HepG2 (cell line): ENCODE results near the gene STX1B. TPM values are rescaled to one million over a fixed set of nuclear protein-coding genes. Genes with fewer than 3 reads are reported as not detected.

Experiments used
- BRCA1 ChIP-seq: sonication (generic); formaldehyde crosslinking; IDR thresholded peaks from 2 replicates; pipeline ENCODE4 v1.4.0; 2020; ENCODE audit warnings: missing genetic modification reagents
- CEBPB ChIP-seq: IDR thresholded peaks from 2 replicates; pipeline ENCODE4 v1.6.1; 2011; ENCODE audit warnings: low read depth, low read length, improper control_type of control experiment, borderline replicate concordance
- CEBPZ ChIP-seq: IDR thresholded peaks from 2 replicates; pipeline ENCODE4 v1.6.1; 2012; ENCODE audit warnings: low read length, improper control_type of control experiment
- CREBL2 ChIP-seq: sonication (generic); formaldehyde crosslinking; IDR thresholded peaks from 2 replicates; pipeline ENCODE4 v1.8.1; 2023; ENCODE audit warnings: missing genetic modification reagents, mild to moderate bottlenecking, borderline replicate concordance
- ERF ChIP-seq: IDR thresholded peaks from 2 replicates; pipeline ENCODE4 v1.6.1; 2018; ENCODE audit warnings: missing biosample characterization, missing genetic modification reagents
- ETV6 ChIP-seq: sonication (generic); formaldehyde crosslinking; conservative IDR thresholded peaks from 2 replicates; pipeline ENCODE4 v1.4.0; 2020; ENCODE audit warnings: missing genetic modification reagents
- FOXA1 ChIP-seq, 2 experiments: fragments of 450-650 bp in 1 of 2; sonication (generic) in 1 of 2; formaldehyde crosslinking in 1 of 2; IDR thresholded peaks; 2 replicates each; pipeline versions ENCODE4 v1.4.0 to v1.6.1; 2016 to 2020; ENCODE audit warnings: missing genetic modification reagents in 1 of 2
- HNRNPUL1 ChIP-seq: fragments of 200-400 bp; formaldehyde crosslinking; IDR thresholded peaks from 2 replicates; pipeline ENCODE4 v1.6.1; 2017; ENCODE audit warnings: low read depth, mild to moderate bottlenecking, low read length, moderate library complexity
- JUN ChIP-seq: sonication (generic); formaldehyde crosslinking; IDR thresholded peaks from 2 replicates; pipeline ENCODE4 v1.4.0; 2020; ENCODE audit warnings: mild to moderate bottlenecking, missing genetic modification reagents
- KDM3A ChIP-seq: IDR thresholded peaks from 2 replicates; pipeline ENCODE4 v1.6.1; 2018; ENCODE audit warnings: low read depth, missing compliant biosample characterization
- MAFG ChIP-seq: sonication (generic); formaldehyde crosslinking; IDR thresholded peaks from 2 replicates; pipeline ENCODE4 v1.5.1; 2020; ENCODE audit warnings: mild to moderate bottlenecking, missing genetic modification reagents
- MTF1 ChIP-seq: sonication (generic); formaldehyde crosslinking; IDR thresholded peaks from 2 replicates; pipeline ENCODE4 v1.5.0; 2020; ENCODE audit warnings: missing genetic modification reagents
- NR2F1 ChIP-seq, 2 experiments: fragments of 450-650 bp in 1 of 2; formaldehyde crosslinking in 1 of 2; IDR thresholded peaks; 2 replicates each; pipeline versions ENCODE4 v1.5.0 to v1.6.1; 2016 to 2020; ENCODE audit warnings: mild to moderate bottlenecking in 1 of 2, missing compliant biosample characterization in 1 of 2, missing genetic modification reagents in 1 of 2, moderate library complexity in 1 of 2
- PTBP1 ChIP-seq: fragments of 200-400 bp; formaldehyde crosslinking; IDR thresholded peaks from 2 replicates; pipeline ENCODE4 v1.6.1; 2018; ENCODE audit warnings: low read length, low read depth; ENCODE audit not compliant: poor library complexity, severe bottlenecking
- SALL2 ChIP-seq: sonication (generic); formaldehyde crosslinking; IDR thresholded peaks from 2 replicates; pipeline ENCODE4 v1.8.1; 2023; ENCODE audit warnings: mild to moderate bottlenecking, missing genetic modification reagents, inconsistent platforms
- ZBTB3 ChIP-seq: sonication (generic); formaldehyde crosslinking; IDR thresholded peaks from 2 replicates; pipeline ENCODE4 v1.4.0; 2020; ENCODE audit warnings: low read depth, mild to moderate bottlenecking, moderate library complexity, missing genetic modification reagents, borderline replicate concordance
- ZNF18 ChIP-seq: sonication (generic); formaldehyde crosslinking; IDR thresholded peaks from 2 replicates; pipeline ENCODE4 v1.8.0; 2022; ENCODE audit warnings: mild to moderate bottlenecking, missing genetic modification reagents; ENCODE audit not compliant: insufficient replicate concordance
- ZNF414 ChIP-seq: sonication (generic); formaldehyde crosslinking; IDR thresholded peaks from 2 replicates; pipeline ENCODE4 v1.5.0; 2020; ENCODE audit warnings: missing genetic modification reagents
- ZNF577 ChIP-seq: sonication (generic); formaldehyde crosslinking; IDR thresholded peaks from 2 replicates; pipeline ENCODE4 v1.4.0; 2020; ENCODE audit warnings: mild to moderate bottlenecking, low read depth, missing genetic modification reagents, borderline replicate concordance
- ZNF839 ChIP-seq: sonication (generic); formaldehyde crosslinking; IDR thresholded peaks from 2 replicates; pipeline ENCODE4 v1.4.0; 2020; ENCODE audit warnings: missing genetic modification reagents, mild to moderate bottlenecking, borderline replicate concordance
- ZNF879 ChIP-seq: sonication (generic); formaldehyde crosslinking; IDR thresholded peaks from 2 replicates; pipeline ENCODE4 v1.8.1; 2023; ENCODE audit warnings: missing genetic modification reagents
- polyA plus RNA-seq, 8 experiments: library from polyadenylated mRNA; depleted of rRNA in 3 of 8; stranded (reverse) in 7 of 8; unstranded in 1 of 8; fragments of >200 nt; fragmentation: Illumina TruSeq in 4 of 8; extraction: Trizol in 4 of 8; gene quantifications; 2 replicates each; pipeline versions ENCODE4 v1.2.1 to v1.2.3, GENCODE V29; 2011 to 2016; ENCODE audit warnings: low read depth in 4 of 8, missing spikeins in 1 of 8, mixed read lengths in 1 of 8; ENCODE audit not compliant: insufficient read depth in 1 of 8
- total RNA-seq, 5 experiments: library from RNA; depleted of rRNA; stranded (reverse); fragments of >200 nt; fragmentation: Illumina TruSeq; extraction: Trizol; gene quantifications; 2 replicates each; pipeline ENCODE4 v1.2.3, GENCODE V29; 2016; ENCODE audit warnings: low read depth in 1 of 5

STX1B gene
- total and polyA plus RNA-seq, 2 of the 13 experiments (the other 11 are each of a cell fraction or from before 2014, with no cell fraction given): 2.1 to 3.0 TPM

GRCh38 chr16:30949650-30950515 is 60.6 kb downstream of the STX1B start (continued):
- TF ChIP-seq CEBPZ (no peak), HNRNPUL1 (no peak), FOXA1 (IDR thresholded peaks at IDR 0.05) (no peak), FOXA1 (CRISPR knock-in tag; IDR thresholded peaks at IDR 0.05) (no peak; the same call in 1 of the 2 replicates), SALL2 (CRISPR knock-in tag) (0 out of 2 replicates have a peak, but pooled peaks have one; percentile 48), ZNF879 (no peak), ZNF18 (CRISPR knock-in tag) (no peak), MTF1 (CRISPR knock-in tag) (no peak), MAFG (CRISPR knock-in tag) (no peak), ZNF839 (CRISPR knock-in tag) (no peak), ERF (CRISPR knock-in tag) (peak; percentile 97), KDM3A (CRISPR knock-in tag) (peak; percentile 90), PTBP1 (no peak), ETV6 (no peak), NR2F1 (CRISPR knock-in tag; IDR thresholded peaks at IDR 0.05) (no peak; a peak in 2 of 4 replicates), JUN (CRISPR knock-in tag) (0 out of 2 replicates have a peak, but pooled peaks have one; percentile 70), ZNF577 (CRISPR knock-in tag) (no peak), CREBL2 (no peak), CEBPB (peak; percentile 52; the same call in 1 of the 2 replicates), ZBTB3 (CRISPR knock-in tag) (peak; percentile 55; the same call in 1 of the 2 replicates), ZNF414 (CRISPR knock-in tag) (peak; percentile 52; the same call in 1 of the 2 replicates), BRCA1 (CRISPR knock-in tag) (0 out of 2 replicates have a peak, but pooled peaks have one; percentile 38)
